Stimulated activated CD4-positive, alpha-beta T cell treated with anti-CD3 and anti-CD28 coated beads, Interleukin-12 subunit alpha, Interleukin-12 subunit beta, amount 100 ng/mL, for 48 hours (primary cell): ENCODE measurements around the gene AGBL4.
A peak's percentile ranks its signal among the peaks of the same experiment; 100 is the strongest.

Experiments
- DNase-seq, 3 donors: peaks; one replicate each; pipeline ENCODE4 v3.0.0-alpha.2; 2020; ENCODE audit warnings: low read depth in 2 of 3, low spot score in 1 of 3

Gene AGBL4

GRCh38 chr1:48500541-48501450, 1523.0 kb downstream of the AGBL4 start:
- no peak for DNase-seq

DNA sequence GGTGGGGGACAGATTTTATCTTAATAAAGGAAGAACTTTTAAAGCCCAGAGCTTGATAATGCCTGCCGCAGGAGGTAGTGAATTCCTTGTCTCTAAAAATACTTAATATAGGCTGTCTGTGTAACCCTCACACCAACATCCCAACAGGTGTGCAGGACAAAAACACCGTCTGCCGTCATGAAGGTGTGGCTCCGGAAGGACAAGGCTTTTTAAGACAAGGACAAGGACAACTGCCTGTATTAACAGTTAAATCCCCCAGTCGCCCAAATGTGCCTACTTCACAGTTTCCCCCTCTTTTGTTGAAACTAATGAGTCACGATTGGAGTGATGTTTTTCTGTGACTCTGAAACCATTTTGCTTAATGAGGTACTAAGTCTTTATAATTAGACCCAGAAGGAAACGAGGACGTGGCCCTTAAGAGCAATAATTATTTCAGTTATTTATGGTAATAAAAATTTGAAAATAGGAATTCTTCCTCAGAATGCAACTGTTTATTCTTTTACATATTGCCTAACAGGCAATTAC, 1524.5 kb downstream of the AGBL4 start:
- DNase-seq: no peak

DNA sequence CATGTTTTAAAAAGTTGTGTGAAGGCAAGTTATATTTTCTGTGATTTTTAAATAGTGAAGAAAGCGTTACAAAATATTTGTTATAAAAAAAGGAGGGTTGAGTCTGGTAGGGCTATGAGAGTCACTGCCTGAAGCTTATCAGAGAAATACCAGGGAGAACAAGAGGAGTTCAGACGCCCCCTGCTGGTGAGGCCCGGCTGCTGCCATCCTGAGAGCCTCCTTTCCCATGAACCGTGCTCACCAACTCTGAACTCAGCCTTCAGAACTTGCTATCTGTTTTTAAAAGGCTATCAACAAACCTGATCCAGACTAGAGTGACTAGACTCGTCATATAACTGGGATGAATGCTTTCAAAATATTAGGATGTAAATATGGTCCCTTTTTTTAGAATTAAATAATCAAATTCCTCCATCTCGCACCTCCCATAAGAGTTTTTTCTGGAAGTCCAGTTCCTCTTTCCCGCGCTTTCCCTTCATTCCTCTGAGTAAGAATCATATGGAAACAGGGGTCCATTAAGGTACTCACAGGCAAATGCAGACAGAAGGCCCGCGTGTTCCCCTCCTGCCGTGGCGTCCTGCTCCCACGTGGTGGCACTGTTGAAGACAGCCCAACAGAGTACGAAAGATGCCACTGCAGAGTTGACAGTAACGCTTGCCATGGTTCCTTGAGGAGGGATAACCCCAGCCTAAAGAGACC, 1525.5 kb downstream of the AGBL4 start:
- DNase-seq: peak; percentile 48 to 72 (median 58)

- no peak for DNase-seq
These were observed 1527.8 kb downstream of the AGBL4 start for GRCh38 chr1:48495911-48496310.

- no peak for DNase-seq
These were observed 1528.6 kb downstream of the AGBL4 start for GRCh38 chr1:48495166-48495565.

GRCh38 chr1:48493970-48494769, 1529.6 kb downstream of the AGBL4 start:
- no peak for DNase-seq

- DNase-seq: no peak
These were observed 1530.7 kb downstream of the AGBL4 start for GRCh38 chr1:48493041-48493440.

DNA sequence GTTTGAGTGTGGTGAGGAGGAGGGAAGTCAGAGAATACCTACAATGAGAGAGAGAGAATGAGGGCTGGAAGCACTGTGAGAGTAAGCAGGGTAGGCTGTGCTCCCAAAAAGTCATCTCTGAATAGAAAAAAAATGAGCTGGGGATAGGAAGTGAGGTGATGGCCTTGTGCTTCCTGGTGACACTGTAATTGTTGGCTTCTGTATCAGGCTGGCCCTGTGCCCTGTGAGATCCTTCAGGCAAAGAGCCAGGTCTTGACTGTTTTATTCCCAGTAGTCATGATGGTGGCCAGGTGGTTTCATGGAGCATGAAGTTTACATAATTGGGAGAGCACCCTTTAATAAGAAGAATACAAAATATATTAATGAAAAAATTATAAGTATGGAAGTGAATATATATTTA, 1531.4 kb downstream of the AGBL4 start:
- DNase-seq: no peak

DNA sequence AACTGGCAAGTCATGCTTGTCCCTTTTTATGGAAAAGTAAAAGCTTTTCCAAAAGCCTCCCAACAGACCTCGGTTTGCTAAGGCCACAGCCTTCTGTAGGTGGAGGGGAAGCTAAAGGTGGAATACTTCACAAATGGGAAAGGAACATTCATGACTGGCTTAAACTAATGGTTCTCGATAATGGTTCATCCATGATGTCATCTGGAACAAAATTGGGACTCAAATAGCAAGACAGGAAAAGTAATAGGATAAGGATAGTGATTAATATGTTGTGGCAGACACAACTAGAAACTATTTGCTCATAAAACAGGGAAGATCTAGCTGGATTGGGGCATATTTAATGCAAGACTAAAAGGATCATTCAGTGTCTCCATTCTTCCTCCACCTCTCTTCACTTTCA, 1535.0 kb downstream of the AGBL4 start:
- no peak for DNase-seq
